ENCODE measurements around the gene CMTM2.

CMTM2 gene

DNA sequence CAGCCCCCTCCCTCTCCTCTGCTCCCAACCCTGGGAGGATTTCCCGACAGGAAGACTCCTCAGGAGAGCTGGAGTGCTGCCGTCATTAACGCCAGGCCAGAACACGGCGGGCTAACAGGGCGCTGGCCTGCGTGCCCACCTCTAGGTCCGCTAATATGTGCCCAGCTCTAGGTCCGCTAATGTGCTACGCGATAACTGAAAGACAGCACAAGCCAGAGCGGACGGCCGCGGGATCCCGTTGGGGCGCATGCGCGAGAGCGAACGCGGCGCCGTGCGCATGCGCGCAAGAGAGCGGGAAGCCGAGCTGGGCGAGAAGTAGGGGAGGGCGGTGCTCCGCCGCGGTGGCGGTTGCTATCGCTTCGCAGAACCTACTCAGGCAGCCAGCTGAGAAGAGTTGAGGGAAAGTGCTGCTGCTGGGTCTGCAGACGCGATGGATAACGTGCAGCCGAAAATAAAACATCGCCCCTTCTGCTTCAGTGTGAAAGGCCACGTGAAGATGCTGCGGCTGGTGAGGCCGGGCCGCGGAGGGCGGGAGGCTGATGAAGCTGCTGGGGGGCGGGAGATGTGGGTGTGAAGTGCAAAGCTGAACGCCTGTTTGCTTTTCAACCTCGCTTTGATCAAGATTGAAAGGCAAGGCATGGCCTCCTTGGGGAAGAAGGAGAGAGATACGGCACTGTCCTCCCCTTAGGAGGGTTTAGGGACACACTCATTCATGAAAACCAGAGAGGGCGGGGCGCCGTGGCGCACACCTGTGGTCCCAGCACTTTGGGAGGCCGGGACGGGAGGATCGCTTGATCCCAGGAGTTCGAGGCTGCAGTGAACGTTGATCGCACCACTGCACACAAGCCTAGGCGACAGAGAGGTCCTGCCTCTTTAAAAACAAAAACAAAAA lies 26.7 kb upstream of the CMTM2 start, which contains the start of gene CKLF:
Gene CKLF (plus strand): TSS at position 291 of the 892 bp plus-strand sequence. CDS start 140 bp downstream, at position 431.
- TF ChIP-seq, protein P1, sequence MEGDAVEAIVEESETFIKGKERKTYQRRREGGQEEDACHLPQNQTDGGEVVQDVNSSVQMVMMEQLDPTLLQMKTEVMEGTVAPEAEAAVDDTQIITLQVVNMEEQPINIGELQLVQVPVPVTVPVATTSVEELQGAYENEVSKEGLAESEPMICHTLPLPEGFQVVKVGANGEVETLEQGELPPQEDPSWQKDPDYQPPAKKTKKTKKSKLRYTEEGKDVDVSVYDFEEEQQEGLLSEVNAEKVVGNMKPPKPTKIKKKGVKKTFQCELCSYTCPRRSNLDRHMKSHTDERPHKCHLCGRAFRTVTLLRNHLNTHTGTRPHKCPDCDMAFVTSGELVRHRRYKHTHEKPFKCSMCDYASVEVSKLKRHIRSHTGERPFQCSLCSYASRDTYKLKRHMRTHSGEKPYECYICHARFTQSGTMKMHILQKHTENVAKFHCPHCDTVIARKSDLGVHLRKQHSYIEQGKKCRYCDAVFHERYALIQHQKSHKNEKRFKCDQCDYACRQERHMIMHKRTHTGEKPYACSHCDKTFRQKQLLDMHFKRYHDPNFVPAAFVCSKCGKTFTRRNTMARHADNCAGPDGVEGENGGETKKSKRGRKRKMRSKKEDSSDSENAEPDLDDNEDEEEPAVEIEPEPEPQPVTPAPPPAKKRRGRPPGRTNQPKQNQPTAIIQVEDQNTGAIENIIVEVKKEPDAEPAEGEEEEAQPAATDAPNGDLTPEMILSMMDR (IDR thresholded peaks at IDR 0.05; ENCODE audit: insufficient read depth, missing control alignments), result no peak
- no peak for FAIRE-seq
- DNase-seq (ENCODE audit: insufficient read length, low spot score), result peak; percentile 62

DNA sequence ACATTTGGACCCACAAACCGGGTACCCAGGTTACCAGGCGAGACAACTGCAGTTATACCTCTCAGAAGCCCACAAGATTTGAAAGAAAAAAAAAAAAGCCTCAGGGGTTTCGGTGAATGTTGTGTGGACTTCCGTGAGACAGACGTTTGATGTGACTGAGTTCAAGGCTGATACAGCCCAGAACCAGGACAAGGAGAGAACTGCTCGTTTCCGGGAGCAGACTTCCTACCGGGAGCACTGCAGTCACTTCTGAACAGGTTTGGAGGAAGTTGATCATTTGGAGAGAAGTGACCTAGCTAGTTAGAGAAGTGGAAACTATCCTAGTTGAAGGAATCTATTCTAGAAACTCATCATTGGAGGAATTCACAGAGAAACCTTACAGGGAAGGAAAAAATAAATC lies 26.0 kb upstream of the CMTM2 start:
- DNase-seq (ENCODE audit: insufficient read length, low spot score), result no peak
- FAIRE-seq, result no peak
- TF ChIP-seq, protein P1 (IDR thresholded peaks at IDR 0.05; ENCODE audit: insufficient read depth, missing control alignments), result no peak

DNA sequence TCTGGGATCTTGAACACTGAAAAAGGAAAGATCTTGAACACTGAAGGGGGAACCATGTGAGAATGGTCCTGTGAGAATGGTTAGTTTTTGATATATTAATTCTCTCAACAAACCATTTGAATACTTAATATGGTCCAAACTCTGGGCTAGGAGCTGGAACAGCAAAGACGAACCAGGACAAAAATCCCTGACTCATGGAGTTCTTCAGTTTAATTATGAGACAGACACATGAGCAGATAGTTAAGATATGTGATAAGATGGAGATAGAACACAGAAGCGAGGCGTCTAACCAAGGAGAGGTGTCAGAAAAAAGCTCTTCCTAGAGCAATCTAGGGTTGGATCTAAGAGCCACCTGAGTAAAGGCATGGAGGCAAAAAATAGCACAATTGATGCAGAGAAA lies 25.2 kb upstream of the CMTM2 start:
- DNase-seq (ENCODE audit: insufficient read length, low spot score) (no peak), FAIRE-seq (no peak)
- TF ChIP-seq, protein P1 (IDR thresholded peaks at IDR 0.05; ENCODE audit: insufficient read depth, missing control alignments), result no peak

DNA sequence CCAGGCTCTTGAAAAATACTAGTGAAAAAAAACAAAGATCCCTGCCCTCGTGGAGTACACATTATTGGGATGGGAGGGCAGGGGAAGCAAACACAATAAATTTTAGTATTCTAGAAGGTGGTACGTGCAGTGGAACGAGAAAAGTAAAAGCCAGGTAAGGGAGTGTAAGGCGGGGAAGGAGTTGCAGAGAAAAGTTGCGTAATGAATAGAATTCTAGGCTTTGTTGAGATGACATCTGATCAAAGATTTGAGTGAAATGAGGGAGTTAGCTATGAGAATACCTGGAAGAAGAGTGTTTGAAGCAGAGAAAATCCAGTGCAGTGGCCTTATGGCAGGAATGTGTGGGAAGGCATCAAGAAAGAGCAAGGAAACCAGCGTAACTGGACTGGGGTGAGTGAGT lies 24.8 kb upstream of the CMTM2 start:
- FAIRE-seq (no peak), DNase-seq (ENCODE audit: insufficient read length, low spot score) (no peak)
- TF ChIP-seq, protein P1 (IDR thresholded peaks at IDR 0.05; ENCODE audit: insufficient read depth, missing control alignments), result no peak

DNA sequence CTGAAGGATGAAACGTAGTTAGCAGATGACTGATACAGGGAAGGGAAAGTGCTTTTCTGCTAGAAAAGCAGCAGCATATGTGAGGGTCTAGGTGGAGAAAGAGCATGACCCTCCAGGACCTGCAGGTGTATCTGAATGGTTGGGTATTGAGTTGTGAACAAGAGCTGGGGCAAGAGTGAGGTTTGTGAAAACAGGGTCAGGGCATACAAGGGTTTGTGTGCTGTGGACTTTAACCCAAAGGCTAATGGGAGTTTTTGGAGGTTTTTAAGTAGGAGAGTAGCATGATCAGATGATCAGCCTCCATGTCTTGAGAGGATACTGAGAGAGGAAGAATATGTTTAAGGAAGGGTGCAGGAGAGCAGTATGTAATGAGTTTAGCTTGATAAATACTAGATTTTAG lies 19.2 kb upstream of the CMTM2 start:
- FAIRE-seq, result no peak
- TF ChIP-seq, protein P1 (IDR thresholded peaks at IDR 0.05; ENCODE audit: insufficient read depth, missing control alignments), result no peak
- DNase-seq (ENCODE audit: insufficient read length, low spot score), result no peak

DNA sequence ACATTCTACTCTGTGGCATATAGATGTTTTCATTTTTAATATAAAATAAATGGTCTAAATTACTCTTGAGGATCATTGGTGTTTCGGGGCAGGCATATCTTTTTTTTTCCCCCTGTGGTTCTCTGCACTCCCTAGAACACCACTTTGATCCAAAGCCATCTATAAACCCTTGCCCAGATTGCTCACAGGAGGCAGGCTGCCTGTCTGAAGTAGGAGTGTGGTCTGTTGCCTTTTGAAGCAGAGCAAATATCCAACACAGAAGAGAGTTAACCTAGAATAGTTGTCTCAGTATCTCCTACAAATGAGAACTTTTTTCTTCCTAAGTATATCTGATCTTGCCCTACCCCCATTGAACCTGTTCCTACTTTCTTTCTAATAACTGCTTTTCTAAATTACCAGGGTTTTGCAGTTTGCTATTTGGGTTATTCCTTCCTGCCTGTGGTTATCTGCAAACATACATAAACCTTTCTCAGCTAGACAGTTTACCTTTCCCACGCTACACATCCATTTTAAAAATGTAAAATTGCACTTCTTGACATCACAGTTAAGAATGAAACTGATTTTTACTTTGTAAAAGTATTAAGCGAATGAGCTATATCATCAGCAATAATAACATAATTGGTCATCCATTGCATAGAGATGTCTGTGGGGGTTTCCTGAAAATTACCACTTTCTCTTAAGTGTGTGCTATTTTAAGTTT lies 17.7 kb upstream of the CMTM2 start:
- FAIRE-seq (no peak), DNase-seq (ENCODE audit: insufficient read length, low spot score) (no peak)
- TF ChIP-seq, protein P1 (IDR thresholded peaks at IDR 0.05; ENCODE audit: insufficient read depth, missing control alignments), result no peak

All from D721Med (cell line).